GM12872 (cell line): ENCODE data around the gene SPON2.

ENCODE experiments used
- CTCF ChIP-seq: IDR thresholded peaks from 3 replicates; pipeline ENCODE4 v1.5.1; 2011; ENCODE audit warnings: low read depth, mild to moderate bottlenecking, low read length, moderate library complexity; ENCODE audit not compliant: insufficient read depth

The SPON2 gene

GRCh38 chr4:1155314-1155713, 17.1 kb downstream of the SPON2 start:
- no peak for TF ChIP-seq CTCF

- TF ChIP-seq CTCF, result no peak
Observed at GRCh38 chr4:1154523-1155182, 17.7 kb downstream of the SPON2 start.

- TF ChIP-seq CTCF, result no peak
Observed at GRCh38 chr4:1154126-1154522, 18.3 kb downstream of the SPON2 start.

- no peak for TF ChIP-seq CTCF
Observed at GRCh38 chr4:1153567-1154090, 18.8 kb downstream of the SPON2 start.

- no peak for TF ChIP-seq CTCF
Observed at GRCh38 chr4:1152290-1152689, 20.1 kb downstream of the SPON2 start.

- no peak for TF ChIP-seq CTCF
Observed at GRCh38 chr4:1151541-1151940, 20.8 kb downstream of the SPON2 start.

GRCh38 chr4:1150875-1151274, 21.5 kb downstream of the SPON2 start:
- TF ChIP-seq CTCF, result no peak
